Uterine smooth muscle cell (primary cell): ENCODE data around the gene HPD. TPM values are rescaled to one million over a fixed set of nuclear protein-coding genes. Genes with fewer than 3 reads are reported as not detected.

ENCODE experiments used
- total RNA-seq: library from RNA; depleted of rRNA; stranded (reverse); fragments of >200 nt; gene quantifications from 2 replicates; pipeline ENCODE4 v1.2.3, GENCODE V29; 2014

HPD gene
- 0.12 TPM in 1 of 2 replicates, not detected in the other for total RNA-seq

DNA sequence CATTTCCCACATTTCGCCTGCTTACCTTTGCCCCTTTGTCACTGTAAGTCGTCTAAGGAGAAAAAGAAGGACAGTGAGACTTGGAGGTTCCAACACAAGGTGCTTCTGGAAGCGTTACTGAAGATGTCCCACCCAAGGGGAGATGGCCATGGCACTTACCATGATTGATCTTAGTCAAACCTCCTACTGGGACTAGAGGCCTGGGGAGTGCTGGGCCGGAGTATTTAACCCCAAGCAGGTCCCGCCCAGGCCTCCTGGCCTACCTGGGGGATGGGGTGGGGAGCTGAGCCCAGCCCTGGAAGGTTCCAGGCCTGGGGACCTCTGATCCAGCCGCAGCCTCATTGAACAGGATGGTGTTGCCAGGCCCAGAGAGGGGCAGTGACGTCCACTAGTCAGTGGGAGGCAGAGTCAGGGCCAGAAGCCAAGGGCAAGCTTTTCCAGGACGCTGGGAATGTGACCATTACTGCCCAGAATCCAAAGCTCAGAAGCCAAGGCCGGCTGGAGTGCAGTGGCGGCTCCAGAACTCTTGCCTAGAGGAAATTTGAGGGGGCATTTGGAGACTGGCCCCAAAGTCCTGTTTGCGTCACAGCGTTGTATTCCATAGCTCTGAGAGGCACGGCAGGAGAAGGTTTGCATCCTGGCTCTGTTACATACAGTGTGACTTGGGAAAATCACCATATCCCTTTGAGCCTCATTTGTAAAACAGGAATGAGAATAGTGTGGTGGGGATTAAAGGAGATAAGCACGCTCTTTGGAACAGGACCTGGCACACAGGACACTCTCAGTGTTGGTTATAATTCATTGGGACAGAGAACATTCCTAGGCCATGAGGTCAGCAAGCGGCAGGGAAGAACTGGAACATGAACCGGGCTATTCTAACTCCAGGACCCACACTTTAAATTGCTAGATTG, at the start of gene HPD:
HPD (minus strand) TSS at position 198 of the 911 bp plus-strand sequence; CDS start at position 162, 36 bp downstream.

GRCh38 chr12:121888478-121889273, 30.0 kb upstream of the HPD start, which contains the start of gene PSMD9:
PSMD9 (plus strand) TSS chr12:121888790; CDS start chr12:121888857, 67 bp downstream.

GRCh38 chr12:121803861-121804416, 54.7 kb downstream of the HPD start, which contains the start of gene SETD1B:
SETD1B (plus strand) TSS chr12:121804009; CDS start chr12:121804738, 729 bp downstream.

DNA sequence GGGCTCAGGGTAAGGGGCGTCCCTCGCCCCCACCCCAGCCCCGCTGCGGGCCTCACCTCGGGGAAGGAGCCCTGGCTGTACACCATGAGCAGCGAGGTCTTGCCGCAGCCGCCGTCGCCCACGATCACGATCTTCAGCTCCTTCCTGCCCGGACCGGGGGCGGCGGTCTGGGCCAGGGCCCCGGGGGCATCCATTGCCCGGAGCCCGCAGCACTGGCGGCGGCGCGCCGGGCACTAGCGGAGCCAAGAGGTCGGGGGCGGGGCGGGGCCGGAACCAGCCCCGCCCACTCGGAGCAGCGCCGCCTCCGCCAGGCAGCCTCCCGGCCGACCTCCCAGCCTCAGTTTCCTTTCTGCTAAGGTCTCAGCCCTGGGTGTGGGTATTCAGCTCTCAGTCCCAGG, 65.2 kb downstream of the HPD start, which contains the start of gene RHOF:
RHOF (minus strand) TSS at position 249 of the 398 bp plus-strand sequence; CDS start at position 194, 55 bp downstream.

Other genes with a start within 250 kb of the HPD start
- gene ORAI1, start 232.3 kb downstream of the HPD start, total RNA-seq = 8.5 and 10.1 TPM in 2 replicates
- 0.55 and 0.62 TPM in 2 replicates for gene MORN3, start 189.2 kb downstream of the HPD start, total RNA-seq
- 15.7 and 16.7 TPM in 2 replicates for gene TMEM120B, start 146.1 kb downstream of the HPD start, total RNA-seq
- 6.6 and 10.8 TPM in 2 replicates for gene RHOF, start 65.2 kb downstream of the HPD start, total RNA-seq
- 4.0 and 4.1 TPM in 2 replicates for gene SETD1B, start 54.9 kb downstream of the HPD start, total RNA-seq
- 86.6 and 173 TPM in 2 replicates for gene PSMD9, start 29.9 kb upstream of the HPD start, total RNA-seq
- gene CFAP251, start 59.7 kb upstream of the HPD start, total RNA-seq = 2.3 and 5.0 TPM in 2 replicates
- gene BCL7A, start 163.0 kb upstream of the HPD start, total RNA-seq = 4.1 and 4.2 TPM in 2 replicates
- 14.7 and 19.1 TPM in 2 replicates for gene MLXIP, start 219.9 kb upstream of the HPD start, total RNA-seq